ENCODE data around the gene ASTN1.

The ASTN1 gene

GRCh38 chr1:177190308-177190970, 25.9 kb upstream of the ASTN1 start:
- Histone ChIP-seq H3K27ac (no peak overlapping the region), H3K4me3 (IDR thresholded peaks at IDR 0.05; ENCODE audit: insufficient read depth, low read depth, low read length) (no peak overlapping the region), H3K36me3 (ENCODE audit: insufficient read depth) (no peaks in the 10 kb centered on the region), H3K4me2 (no peak overlapping the region), H3K4me1 (ENCODE audit: low read depth, poor library complexity, severe bottlenecking) (peaks cover 3% of the 10 kb centered on the region), H4K20me1 (ENCODE audit: insufficient read depth) (no peaks in the 10 kb centered on the region), H3K27me3 (ENCODE audit: insufficient read depth, low read depth) (no peaks in the 10 kb centered on the region), H2AFZ (ENCODE audit: low read depth) (no peak overlapping the region), H3K9ac (no peak overlapping the region), H3K79me2 (ENCODE audit: insufficient read depth, low read depth) (no peaks in the 10 kb centered on the region)
- TF ChIP-seq, protein P1, sequence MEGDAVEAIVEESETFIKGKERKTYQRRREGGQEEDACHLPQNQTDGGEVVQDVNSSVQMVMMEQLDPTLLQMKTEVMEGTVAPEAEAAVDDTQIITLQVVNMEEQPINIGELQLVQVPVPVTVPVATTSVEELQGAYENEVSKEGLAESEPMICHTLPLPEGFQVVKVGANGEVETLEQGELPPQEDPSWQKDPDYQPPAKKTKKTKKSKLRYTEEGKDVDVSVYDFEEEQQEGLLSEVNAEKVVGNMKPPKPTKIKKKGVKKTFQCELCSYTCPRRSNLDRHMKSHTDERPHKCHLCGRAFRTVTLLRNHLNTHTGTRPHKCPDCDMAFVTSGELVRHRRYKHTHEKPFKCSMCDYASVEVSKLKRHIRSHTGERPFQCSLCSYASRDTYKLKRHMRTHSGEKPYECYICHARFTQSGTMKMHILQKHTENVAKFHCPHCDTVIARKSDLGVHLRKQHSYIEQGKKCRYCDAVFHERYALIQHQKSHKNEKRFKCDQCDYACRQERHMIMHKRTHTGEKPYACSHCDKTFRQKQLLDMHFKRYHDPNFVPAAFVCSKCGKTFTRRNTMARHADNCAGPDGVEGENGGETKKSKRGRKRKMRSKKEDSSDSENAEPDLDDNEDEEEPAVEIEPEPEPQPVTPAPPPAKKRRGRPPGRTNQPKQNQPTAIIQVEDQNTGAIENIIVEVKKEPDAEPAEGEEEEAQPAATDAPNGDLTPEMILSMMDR (conservative IDR thresholded peaks at IDR 0.05; ENCODE audit: low read depth, low read length): no peak

- H3K4me2 ChIP-seq: no peak overlapping the region
- H2AFZ ChIP-seq (ENCODE audit: low read depth): no peak overlapping the region
- no peaks in the 10 kb centered on the region for H3K27me3 ChIP-seq (ENCODE audit: insufficient read depth, low read depth)
- no peak overlapping the region for H3K4me3 ChIP-seq (IDR thresholded peaks at IDR 0.05; ENCODE audit: insufficient read depth, low read depth, low read length)
- TF ChIP-seq, protein P1 (conservative IDR thresholded peaks at IDR 0.05; ENCODE audit: low read depth, low read length): no peak
- H3K36me3 ChIP-seq (ENCODE audit: insufficient read depth): no peaks in the 10 kb centered on the region
- H3K9ac ChIP-seq: no peak overlapping the region
- H3K27ac ChIP-seq: no peak overlapping the region
- peaks cover 33% of the 10 kb centered on the region for H3K4me1 ChIP-seq (ENCODE audit: low read depth, poor library complexity, severe bottlenecking)
- no peaks in the 10 kb centered on the region for H3K79me2 ChIP-seq (ENCODE audit: insufficient read depth, low read depth)
- no peaks in the 10 kb centered on the region for H4K20me1 ChIP-seq (ENCODE audit: insufficient read depth)
Observed at GRCh38 chr1:177186639-177187038, 22.1 kb upstream of the ASTN1 start.

DNA sequence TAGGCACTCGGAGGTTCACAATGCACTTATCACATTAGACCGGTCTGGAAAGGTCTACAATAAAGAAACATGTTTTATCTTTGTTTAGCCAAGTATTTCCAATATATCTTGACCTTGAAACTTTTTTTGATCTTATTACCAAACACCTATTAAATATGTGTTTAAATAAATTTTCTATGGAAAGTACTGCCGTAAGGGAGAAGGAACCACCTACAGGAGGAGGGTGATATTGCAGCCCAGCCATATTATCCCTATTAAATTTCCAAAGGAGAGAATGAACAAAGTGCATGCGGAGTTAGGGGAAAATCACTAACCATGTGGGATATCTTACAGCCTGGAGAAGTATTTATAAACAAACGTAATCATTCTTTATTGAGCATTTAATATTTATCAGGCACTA, 20.7 kb upstream of the ASTN1 start:
- H3K4me2 ChIP-seq: no peak overlapping the region
- peaks cover 40% of the 10 kb centered on the region for H3K4me1 ChIP-seq (ENCODE audit: low read depth, poor library complexity, severe bottlenecking)
- TF ChIP-seq, protein P1 (conservative IDR thresholded peaks at IDR 0.05; ENCODE audit: low read depth, low read length): peak; percentile 84

DNA sequence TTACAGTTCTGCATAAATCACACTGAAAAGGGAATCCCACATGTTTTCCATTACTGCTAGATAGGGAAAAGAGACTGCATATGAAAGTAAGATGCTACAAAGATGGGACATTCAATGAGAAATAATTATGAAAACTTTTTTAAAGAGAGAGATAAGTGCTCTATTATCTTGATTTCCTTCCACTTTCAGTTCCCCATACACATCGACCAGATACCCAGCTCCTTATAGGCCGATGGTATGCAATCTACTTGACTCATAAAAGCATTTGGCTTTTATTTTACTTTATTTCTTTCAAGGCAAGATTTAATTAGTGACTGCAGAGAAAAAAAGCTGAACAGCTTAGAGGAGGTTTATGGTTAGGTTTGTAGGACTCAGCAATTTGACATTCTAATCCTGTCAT, 19.3 kb upstream of the ASTN1 start:
- H3K36me3 ChIP-seq (ENCODE audit: insufficient read depth): no peaks in the 10 kb centered on the region
- H3K4me2 ChIP-seq: peak overlapping the region; percentile 39
- TF ChIP-seq, protein P1 (conservative IDR thresholded peaks at IDR 0.05; ENCODE audit: low read depth, low read length): no peak
- no peak overlapping the region for H3K9ac ChIP-seq
- no peaks in the 10 kb centered on the region for H4K20me1 ChIP-seq (ENCODE audit: insufficient read depth)
- peaks cover 40% of the 10 kb centered on the region for H3K4me1 ChIP-seq (ENCODE audit: low read depth, poor library complexity, severe bottlenecking)
- H3K4me3 ChIP-seq (IDR thresholded peaks at IDR 0.05; ENCODE audit: insufficient read depth, low read depth, low read length): no peak overlapping the region
- no peaks in the 10 kb centered on the region for H3K27me3 ChIP-seq (ENCODE audit: insufficient read depth, low read depth)
- H3K27ac ChIP-seq: 0 out of 2 replicates have a peak overlapping the region, but pooled peaks have one; percentile 9
- peak overlapping the region; percentile 11; the same call in 1 of the 2 replicates for H2AFZ ChIP-seq (ENCODE audit: low read depth)
- no peaks in the 10 kb centered on the region for H3K79me2 ChIP-seq (ENCODE audit: insufficient read depth, low read depth)

More for the DNA sequence above, 20.7 kb upstream of the ASTN1 start:
- Histone ChIP-seq H3K79me2 (ENCODE audit: insufficient read depth, low read depth) (no peaks in the 10 kb centered on the region), H3K9ac (no peak overlapping the region), H3K27ac (no peak overlapping the region), H3K36me3 (ENCODE audit: insufficient read depth) (no peaks in the 10 kb centered on the region), H2AFZ (ENCODE audit: low read depth) (no peak overlapping the region), H4K20me1 (ENCODE audit: insufficient read depth) (no peaks in the 10 kb centered on the region), H3K27me3 (ENCODE audit: insufficient read depth, low read depth) (no peaks in the 10 kb centered on the region), H3K4me3 (IDR thresholded peaks at IDR 0.05; ENCODE audit: insufficient read depth, low read depth, low read length) (no peak overlapping the region)
